RKO (cell line): ENCODE measurements around the gene CLN6.
"Not testable (repeated sequence)": the region's sequence is repeated elsewhere in the genome, so short reads cannot be mapped to it uniquely, and the experiment has no call there.

Experiments used
- DNase-seq: peaks from one replicate; pipeline ENCODE4 v3.0.0-alpha.2; 2016; ENCODE audit warnings: low spot score

CLN6 gene

DNA sequence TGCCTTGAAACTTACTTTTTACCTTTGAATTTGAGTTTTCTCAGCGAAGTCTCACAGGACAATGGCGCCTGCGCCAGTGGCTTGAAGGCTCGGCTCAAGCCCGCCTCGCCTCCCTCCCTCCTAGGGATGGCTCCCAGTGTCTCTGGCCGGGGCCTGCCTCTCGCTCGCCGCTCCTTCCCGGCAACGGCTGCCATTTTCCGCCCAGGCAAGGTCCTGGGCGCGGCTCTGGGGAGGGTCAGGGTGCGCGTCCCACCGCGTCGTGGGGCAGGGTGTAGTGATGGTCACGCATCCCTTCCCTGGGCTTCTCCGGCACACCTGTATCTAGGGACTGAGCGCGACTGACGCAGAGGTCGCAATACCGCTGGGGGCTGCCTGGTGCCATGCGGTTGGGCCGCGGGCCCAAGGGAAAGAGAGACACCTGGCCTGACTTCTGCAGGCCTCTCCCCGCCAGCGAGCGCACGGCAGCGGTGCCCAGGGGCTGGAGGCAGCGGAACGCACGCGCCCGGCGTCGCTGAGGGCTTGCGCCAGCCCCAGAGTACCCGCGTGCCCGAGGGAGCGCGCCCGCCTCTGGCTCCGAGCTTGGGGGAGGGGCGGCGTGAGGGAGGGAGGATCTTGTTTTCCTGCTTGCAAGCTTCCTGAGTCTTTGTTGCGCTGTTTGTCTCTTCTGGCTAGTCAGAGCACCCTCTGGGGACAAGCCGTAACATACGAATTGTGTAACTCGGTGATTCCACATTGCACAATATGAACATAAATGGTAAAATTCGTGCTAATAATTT is 27.3 kb upstream of the CLN6 start:
- DNase-seq, result no peak

DNA sequence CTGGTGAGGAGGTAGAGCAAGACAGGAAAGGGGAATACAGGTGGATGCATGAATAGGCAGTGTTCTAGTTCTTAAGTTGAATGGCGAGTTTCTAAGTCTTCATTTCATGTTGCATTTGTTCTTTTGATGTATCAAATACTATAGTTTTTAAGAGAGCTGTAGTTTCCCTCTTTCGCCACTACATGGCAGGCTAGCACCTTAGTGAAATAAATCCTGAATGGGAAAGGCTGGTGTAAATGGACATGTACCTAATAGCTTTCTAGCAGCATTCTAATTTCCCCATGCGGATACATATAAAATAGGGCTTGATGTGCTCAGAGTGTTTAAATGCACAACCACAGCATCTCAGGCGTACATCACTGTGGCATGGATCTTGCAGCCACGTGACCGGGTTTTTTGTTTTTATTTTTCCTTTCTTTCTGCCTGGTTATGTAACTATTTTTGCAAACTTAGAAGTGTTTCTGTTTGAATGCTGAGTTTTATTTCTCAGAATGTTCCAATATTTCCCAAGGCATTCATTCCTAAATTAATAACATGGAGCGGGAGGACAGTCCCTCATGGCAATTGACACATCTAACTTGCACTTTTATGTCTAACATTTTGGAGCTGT is 23.5 kb upstream of the CLN6 start:
- peak; percentile 88 for DNase-seq

DNA sequence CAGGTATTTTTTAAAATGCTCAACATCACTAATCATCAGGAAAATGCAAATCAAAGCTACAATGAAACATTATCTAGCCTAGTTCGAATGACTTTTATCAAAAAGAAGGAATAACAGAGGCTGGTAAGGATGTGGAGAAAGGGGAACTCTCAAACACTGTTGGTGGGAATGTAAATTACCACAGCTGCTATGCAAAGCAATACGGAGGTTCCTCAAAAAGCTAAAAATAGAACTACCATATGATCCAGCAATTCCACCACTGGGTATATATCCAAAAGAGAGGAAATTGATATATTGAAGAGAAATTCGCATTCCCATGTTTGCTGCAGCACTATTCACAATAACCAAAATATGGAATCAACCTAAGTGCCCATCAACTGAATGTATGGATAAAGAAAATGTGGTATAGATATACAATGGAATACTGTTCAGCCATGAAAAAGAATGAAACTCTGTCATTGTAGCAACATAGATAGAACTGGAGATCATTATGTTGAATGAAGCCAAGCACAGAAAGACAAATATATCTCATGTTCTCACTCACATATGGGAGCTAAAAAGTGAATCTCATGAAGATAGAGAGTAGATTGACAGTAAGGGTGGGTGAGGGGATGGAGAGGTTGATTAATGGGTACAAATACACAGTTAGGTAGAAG is 19.7 kb upstream of the CLN6 start:
- no peak for DNase-seq

DNA sequence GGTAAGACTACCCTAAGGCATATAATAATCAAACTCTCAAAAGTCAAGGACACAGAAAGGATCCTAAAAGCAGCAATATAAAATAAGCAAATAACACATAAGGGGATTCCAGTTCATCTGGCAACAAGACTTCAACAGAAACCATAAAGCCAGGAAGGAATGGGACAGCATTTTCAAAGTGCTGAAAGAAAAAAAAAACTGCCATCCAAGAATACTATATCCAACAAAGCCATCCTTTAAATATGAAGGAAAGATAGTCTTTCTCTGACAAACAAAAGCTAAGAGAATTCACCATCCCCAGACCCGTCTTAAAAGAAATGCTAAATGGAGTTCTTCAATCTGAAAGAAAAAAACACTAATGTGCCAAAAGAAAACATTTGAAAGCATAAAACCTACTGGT is 14.7 kb upstream of the CLN6 start:
- no peak for DNase-seq

DNA sequence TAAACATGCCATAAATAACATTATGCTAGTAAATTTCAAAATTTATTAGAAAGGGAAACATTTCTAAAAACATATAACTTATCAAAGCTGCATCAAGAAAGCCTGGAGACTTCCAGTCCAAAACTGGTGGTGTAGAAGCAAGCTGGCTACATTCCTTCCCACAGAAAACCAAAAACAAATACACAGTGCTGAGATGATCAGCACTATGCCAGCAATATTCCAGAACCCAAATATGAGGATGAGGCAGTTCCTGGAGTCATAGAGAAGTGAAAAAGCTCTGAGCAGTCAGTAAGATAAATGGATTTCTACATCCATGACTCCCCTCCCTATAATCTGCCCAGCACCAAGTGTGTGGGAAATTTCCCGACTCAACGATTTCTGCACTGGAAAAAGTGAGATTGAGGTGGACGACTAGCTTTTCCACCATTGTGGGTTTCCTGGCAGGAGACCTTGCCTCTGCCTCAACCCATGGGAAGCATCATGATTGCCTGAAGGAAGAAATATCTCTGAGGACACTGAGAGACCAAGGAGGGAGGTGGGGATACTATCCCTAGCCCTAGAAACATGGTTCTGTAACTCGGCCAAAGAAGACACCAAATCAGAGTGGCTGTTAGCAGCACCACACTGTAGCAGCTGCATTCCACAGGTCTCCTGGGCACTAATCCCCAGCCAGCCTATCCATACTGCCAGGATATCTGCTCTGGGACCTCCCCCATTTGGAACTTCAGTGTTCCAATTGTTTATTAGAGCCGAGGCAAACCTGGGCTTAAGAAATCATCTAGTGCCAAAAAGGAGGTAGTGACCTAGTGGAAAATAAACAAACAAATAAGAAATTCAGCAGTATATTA is 11.8 kb upstream of the CLN6 start:
- no peak for DNase-seq

DNA sequence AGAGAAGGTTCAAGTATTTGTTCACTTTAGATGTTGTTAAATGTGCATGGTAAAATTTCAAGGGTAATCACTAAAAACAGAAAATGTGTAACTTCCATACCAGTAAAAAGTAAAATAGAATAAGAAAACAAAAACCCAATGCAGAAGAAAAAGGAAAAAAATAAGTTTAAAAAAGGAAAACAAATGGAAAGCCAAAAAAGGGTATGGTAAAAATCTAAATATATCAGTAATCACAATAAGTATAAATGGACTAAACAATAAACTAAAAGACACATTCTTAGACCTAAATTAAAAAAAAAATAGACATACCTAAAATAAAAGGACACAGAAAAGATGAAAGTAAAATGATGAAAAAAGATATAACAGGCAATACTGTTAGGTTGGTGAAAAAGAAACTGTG is 9.5 kb upstream of the CLN6 start:
- DNase-seq, result no peak

DNA sequence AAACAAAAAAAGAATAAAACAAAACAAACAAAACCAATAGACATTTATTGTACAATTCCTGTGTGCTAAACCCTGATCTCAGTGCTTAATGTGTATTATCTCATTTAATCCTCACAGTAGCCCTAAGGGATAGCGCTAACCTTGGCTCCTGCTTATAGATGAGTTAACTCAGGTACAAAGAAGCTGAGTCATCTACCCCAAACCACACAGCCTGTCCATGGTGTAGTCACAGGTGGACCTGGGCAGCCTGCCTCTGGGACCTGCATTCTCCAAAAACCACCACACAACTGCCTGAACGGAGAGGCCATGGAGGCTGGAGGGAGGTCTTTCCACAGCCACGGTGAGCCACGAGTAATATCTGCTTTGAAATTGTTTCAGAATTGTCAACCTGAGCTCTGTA is 5.5 kb upstream of the CLN6 start:
- no peak for DNase-seq

DNA sequence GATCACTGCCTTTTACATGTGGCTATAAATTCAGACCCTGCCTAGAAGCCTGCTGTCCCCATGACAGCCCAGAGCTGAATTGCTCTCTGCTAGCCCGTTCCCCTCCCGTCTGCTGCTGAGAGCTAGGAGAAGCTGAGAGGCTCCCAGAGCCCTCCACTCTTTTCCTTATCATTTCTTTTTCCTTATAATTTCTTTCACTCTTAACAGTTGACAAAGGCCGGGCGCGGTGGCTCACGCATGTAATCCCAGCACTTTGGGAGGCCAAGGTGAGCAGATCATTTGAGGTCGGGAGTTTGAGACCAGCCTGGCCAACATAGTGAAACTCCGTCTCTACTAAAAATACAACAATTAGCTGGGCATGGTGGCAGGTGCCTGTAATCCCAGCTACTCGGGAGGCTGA is 5.0 kb upstream of the CLN6 start:
- DNase-seq, result not testable (repeated sequence)

DNA sequence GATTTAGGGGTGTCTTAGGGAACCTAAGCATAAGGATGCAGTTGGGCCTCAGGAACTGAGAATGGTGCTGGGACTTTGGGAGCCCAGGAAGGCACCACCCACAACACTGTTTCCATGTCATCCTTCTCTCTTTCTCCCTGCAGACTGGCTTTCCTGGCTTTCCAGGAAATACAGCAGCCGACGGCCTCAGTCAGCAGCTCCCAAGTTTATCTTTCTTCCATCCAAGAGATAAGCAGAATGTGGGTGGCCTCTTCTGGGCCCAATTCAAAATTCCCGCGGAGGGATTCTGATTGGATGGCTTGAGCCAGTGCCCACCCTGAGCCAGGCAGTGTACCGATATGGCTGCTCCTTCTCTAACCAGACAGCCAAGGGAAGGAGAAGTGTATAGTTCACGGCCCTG is 4.5 kb upstream of the CLN6 start:
- no peak for DNase-seq

DNA sequence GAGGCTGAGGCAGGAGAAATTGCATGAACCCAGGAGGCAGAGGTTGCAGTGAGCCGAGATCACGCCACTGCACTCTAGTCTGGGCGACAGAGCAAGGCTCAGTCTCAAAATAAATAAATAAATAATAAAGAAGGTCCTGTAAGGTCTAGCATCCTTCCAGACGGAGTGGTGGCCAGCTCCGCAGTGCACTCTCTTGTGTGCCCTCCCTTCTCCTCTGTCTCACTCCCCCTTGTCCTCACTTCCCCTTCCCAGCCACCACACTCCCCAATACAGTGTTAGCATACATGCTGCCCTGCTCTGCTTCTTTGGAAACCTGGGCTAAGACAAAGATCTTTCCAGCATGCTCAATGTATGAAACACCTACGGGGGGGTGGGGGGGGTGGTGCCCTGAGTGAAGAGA is 3.4 kb upstream of the CLN6 start:
- no peak for DNase-seq

DNA sequence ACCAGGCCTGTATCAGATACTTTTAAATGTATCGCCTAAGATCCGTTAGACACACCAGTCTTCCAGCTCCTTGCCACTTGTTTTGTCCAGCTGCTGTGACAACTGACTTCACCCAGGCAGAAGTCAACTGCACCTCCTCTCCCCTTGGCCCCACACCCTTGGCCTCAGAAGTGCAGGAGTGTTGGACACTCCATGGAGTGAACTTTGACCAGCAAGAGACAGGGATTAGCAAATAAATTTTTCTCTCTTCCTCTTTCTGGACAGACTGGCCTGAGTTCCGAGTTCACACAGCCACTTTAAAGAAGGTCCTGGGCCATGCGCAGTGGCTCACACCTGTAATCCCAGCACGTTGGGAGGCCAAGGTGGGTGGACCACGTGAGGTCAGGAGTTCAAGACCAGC is 2.9 kb upstream of the CLN6 start:
- no peak for DNase-seq

DNA sequence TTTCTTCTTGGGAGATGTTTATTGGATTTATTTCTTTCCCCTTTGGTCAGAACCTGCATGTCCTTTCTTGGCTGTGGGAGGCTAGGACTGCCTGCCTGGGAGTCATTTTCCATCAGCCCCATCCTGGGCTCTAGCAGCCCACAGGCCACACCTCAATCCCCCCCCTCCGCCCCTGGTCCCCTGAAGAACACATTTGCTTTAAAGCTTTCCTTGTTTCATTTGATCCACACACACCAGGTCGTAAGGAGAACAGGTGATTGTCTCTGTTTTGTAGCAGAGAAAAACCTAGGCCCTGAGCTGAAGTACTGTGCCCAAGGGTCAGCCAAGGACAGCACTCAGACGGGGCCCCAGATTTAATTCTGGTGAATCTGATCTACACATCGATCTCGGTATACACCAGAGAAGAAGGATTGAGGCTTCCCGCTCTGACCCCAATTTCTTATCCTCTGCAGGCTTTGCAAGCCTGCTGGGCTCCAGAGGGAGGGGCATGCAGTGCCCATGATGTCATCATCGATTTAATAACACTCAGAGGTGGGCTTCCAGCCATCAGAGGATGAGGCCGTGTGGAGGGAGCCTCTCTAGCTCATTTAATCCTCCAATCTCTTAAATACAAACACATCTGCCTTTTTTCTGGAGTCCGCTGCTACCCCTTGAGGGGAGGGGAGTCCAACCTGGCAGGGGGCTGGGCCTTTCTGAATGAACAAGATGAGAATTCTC is 1.7 kb upstream of the CLN6 start:
- DNase-seq, result no peak

DNA sequence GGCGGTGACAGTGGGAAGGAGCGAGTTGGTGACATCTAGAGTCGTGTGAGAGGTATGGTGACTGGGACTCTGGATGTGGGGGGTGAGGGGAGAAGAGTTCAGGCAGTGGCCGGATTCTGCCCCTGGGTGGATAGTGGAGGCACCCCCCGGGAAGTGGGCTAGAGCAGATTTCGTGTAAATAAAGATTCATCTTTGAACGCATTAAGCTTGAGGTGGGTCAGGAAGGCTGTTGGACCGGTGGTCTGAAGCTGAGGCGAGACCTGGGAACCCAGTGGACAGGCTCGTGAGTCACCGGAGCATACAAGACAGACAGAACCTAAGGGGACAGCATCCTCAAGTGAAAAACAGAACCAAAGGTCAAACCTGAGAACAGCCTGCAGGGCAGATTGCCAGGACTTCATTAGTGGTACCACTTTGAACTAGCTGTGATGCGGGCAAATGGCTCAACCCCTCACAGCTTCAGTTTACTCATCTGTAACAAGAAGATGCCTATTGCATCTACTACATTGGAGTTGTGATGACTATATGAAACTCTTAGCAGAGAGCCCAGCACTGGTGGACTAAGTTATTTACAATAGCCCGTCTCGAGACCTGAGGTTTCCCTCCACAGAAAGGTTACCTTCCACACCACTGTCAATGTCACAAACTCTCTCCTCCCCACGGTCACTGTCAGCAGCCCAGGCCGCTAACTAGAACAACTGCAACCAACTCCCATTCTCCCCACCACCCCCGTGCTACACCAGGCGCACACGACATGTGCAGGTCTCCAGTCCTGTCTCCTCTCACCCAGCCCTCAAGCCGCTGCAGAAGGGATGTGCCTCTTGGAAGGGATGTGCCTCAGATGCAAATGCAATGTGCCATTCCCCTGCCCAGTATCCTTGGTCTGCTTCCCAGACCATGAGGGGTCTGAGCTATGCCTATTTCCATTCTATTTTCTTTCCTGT is 901 bp upstream of the CLN6 start:
- peak; percentile 48 for DNase-seq

DNA sequence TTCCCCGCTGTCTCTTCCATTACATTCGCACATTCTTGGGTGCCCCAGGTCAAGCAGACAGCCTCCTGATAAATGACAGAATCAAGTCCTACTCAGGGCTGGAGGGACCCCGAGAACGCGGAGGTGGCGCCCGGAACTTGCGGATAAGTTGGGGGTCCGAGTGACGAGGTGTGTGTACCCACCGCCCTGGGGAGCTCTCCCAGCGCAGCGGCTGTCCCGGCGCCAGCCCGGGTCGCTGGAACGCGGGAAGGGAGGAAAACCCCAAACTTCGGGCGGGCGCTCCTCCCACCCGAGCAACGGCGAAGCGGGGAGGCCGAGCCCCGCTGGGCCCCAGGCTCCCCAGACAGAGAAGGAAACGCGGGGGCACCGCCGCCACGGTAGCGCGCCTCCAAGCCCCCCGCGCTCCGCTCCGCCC is 550 bp downstream of the CLN6 start:
- DNase-seq, result peak; percentile 44

DNA sequence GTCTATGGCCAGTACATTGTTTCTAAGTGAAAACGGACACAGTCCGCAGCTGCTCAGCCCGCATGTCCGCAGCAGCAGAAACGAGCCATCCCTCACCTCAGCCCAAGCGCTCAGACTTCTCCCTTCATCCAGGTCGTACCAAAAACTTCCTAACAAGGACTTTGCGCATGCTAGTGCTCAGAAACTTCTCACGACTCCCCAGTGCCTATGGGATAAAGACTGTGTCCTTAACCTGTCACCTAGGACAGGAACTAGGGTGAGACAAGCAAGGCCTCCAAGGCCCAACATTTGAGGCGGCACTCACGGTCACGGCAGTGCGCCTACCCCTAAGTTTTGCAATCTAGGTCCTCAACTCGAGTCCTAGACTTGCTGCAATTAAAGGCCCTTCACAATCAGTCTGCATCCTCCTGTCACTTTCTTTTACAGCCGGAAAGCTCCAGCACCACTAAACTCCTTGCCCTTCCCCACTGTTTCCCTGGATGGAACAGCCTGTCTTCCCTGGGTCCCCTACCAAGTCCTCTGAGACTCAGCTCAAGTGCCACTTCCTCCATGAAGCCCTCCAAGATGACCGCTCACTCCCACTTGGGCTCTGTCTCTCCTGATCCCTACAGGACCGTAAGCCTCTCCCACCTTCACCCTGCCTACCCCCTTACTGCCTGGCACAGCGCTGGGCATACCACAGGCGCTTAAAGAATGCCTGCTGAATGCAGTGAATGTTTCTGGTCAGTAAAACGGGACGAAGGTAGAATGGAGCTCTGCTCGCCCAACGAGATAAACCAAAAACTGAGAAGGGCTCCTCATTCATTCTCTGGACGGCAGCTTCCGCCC is 1.2 kb downstream of the CLN6 start:
- DNase-seq, result peak; percentile 68

DNA sequence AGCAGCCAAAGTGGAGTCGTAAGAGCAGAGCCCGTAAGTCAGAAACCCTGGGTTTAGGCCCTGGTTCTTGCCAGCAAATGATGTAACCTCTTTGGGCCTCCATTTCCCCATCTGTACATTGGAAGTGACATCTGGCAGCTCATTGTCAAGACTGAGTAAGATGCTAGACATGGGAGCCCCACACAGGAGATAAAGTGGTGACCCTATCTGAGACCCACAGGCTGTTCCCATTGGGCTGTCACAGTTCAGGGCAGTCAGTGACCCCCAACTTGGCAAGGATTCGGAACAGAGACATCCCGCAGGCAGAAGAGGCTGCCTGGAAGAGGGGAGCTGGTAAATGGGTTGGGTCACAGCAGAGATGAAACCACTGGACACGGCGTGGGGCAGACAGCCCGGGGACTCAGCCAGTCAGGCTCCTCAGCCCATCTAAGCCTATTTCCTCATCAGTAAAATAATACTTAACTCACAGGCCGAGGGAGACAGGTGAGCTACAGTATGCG is 1.8 kb downstream of the CLN6 start:
- peak; percentile 25 for DNase-seq

DNA sequence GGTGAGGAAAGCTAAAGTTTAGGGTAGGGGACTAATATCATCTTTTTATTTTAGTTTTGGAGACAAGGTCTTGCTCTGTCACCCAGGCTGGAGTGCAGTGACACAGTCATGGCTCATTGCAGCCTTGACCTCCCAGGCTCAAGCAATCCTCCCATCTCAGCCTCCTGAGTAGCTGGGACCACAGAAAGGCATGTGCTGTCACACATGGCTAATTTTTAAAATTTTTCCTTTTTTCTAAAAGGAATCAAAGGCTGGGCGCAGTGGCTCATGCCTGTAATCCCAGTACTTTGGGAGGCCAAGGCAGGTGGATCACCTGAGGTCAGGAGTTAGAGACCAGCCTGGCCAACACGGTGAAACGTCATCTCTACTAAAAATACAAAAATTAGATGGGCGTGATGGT is 4.1 kb downstream of the CLN6 start:
- not testable (repeated sequence) for DNase-seq

DNA sequence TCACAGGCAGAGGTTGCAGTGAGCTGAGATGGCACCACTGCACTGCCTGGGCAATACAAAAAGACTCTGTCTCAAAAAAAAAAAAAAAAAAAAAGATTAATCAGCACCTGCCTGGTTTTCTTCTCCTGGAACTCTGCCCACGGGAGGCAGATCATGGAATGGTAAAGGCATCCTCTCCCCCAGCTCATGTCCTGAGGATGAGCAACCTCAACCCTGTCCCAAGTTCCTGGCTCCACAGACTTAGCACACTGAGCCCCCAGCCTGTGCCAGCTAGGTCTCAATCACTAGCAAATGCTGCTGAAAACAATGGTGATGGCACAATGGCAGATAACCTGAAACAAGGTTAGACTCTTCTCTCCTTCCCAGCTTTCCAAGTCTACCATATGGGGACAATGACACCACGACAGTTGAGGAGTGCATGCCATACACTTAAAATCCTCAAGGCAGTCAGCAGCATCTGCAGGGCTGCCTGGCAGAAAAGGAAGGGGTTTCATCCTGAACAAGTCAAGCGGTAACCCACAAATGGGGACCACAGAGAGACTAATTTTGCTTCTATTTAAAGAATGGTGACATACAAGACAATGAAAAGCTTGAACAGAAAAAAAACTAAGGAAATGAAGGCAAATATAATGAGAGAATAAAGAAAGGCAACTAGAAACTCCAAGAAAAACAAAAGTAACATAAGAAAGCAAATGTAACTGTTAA is 4.8 kb downstream of the CLN6 start:
- no peak for DNase-seq

DNA sequence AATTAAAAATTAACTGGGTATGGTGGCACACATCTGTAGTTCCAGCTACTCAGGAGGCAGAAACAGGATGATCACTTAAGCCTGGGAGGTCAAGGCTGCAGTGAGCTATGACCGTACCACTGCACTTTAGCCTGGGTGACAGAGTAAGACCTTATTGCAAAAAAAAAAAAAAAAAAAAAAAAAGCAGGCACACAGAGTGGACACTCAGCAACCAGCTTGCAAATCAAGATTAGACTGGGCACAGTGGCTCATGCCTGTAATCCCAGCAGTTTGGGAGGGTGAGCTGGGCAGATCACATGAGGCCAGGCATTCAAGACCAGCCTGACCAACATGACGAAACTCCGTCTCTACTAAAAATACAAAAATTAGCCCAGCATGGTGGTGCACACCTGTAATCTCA is 5.4 kb downstream of the CLN6 start:
- DNase-seq, result no peak
